HG03175 (cell line): ENCODE measurements around the gene ZNF235.
"Not testable (repeated sequence)": the region's sequence is repeated elsewhere in the genome, so short reads cannot be mapped to it uniquely, and the experiment has no call there.

Experiments
- ATAC-seq: cut with Tn5 transposase; IDR thresholded peaks from one replicate; pipeline ENCODE4 v1.9.1; 2021; ENCODE audit warnings: mild to moderate bottlenecking, moderate library complexity; ENCODE audit not compliant: unreplicated experiment

ZNF235 gene

GRCh38 chr19:44258136-44258535, 46.7 kb downstream of the ZNF235 start:
- ATAC-seq = no peak

GRCh38 chr19:44255705-44256411, 49.0 kb downstream of the ZNF235 start:
- ATAC-seq = no peak

- no peak for ATAC-seq
Measured at GRCh38 chr19:44254496-44254895, 50.3 kb downstream of the ZNF235 start.

GRCh38 chr19:44253392-44253791, 51.4 kb downstream of the ZNF235 start:
- ATAC-seq = not testable (repeated sequence)

GRCh38 chr19:44252332-44252731, 52.5 kb downstream of the ZNF235 start:
- ATAC-seq = not testable (repeated sequence)

DNA sequence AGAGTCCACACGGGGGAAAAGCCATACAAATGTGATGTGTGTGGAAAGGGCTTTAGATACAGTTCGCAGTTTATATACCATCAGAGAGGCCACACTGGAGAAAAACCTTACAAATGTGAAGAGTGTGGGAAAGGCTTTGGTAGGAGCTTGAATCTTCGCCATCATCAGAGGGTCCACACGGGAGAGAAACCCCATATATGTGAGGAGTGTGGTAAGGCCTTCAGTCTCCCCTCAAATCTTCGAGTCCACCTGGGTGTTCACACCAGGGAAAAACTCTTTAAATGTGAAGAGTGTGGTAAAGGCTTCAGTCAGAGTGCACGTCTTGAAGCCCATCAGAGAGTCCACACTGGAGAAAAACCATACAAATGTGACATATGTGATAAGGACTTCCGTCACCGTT, 68.4 kb downstream of the ZNF235 start:
- ATAC-seq = no peak
